A549 (cell line): Measurements from ENCODE around the gene GPR153. TPM values are rescaled to one million over a fixed set of nuclear protein-coding genes. Genes with fewer than 3 reads are reported as not detected.

ENCODE experiments used
- ATAC-seq, 2 experiments: fragments of 200-7000 bp in 1 of 2; fragments of >200 bp in 1 of 2; cut with Nextera tagmentation in 1 of 2; cut with Tn5 transposase in 1 of 2; 3 replicates each; pipeline versions ENCODE4 v1.8.0 to v1.9.1; 2018 to 2020; ENCODE audit warnings: mild to moderate bottlenecking in 1 of 2, moderate library complexity in 1 of 2
- CTCF ChIA-PET: fragments of 300-600 bp; sonication (Branson Sonifier 250); formaldehyde crosslinking; extraction: SDS; loops from one replicate; lab custom pipeline; 2021; ENCODE audit warnings: antibody characterized with exemption, inconsistent platforms; lab: Yijun Ruan, JAX
- POLR2A ChIA-PET: fragments of 350-600 bp; formaldehyde crosslinking; extraction: SDS; loops from one replicate; lab custom pipeline; 2021; ENCODE audit warnings: antibody characterized with exemption, inconsistent platforms; lab: Yijun Ruan, JAX
- DNase-seq, 2 experiments: peaks; one replicate each; pipeline versions ENCODE4 v3.0.0 to v3.0.0-alpha.2; 2011 to 2016; ENCODE audit warnings: low read depth in 1 of 2, low spot score in 1 of 2
- FAIRE-seq: peaks from 2 replicates; lab custom pipeline; 2011; peaks lifted over from hg19 to GRCh38; lab: Jason Lieb, UNC
- H3K27ac ChIP-seq, 2 experiments: fragments of >200 bp; sonication (Bioruptor Twin); formaldehyde crosslinking; 3 replicates each; pipeline ENCODE4 v1.5.1; 2016 to 2017
- H3K4me1 ChIP-seq: fragments of >200 bp; sonication (Bioruptor Twin); formaldehyde crosslinking; 3 replicates; pipeline ENCODE4 v1.6.1; 2016
- H3K4me2 ChIP-seq: fragments of >200 bp; sonication (Bioruptor Twin); formaldehyde crosslinking; 3 replicates; pipeline ENCODE4 v1.6.1; 2016
- H3K4me3 ChIP-seq: fragments of >200 bp; sonication (Bioruptor Twin); formaldehyde crosslinking; 3 replicates; pipeline ENCODE4 v1.5.1; 2016
- H3K9me3 ChIP-seq: fragments of >200 bp; sonication (Bioruptor Twin); formaldehyde crosslinking; 3 replicates; pipeline ENCODE4 v1.6.1; 2016
- CBX8 ChIP-seq: fragments of 200-600 bp; sonication (generic); IDR thresholded peaks from 2 replicates; pipeline ENCODE4 v1.6.1; 2016
- EHF ChIP-seq: fragments of 250-450 bp; sonication (Bioruptor Pico); IDR thresholded peaks from 2 replicates; pipeline ENCODE4 v1.5.0; 2020; ENCODE audit warnings: mild to moderate bottlenecking
- EHMT2 ChIP-seq: fragments of 200-600 bp; sonication (generic); IDR thresholded peaks from 2 replicates; pipeline ENCODE4 v1.6.1; 2016; ENCODE audit warnings: antibody characterized with exemption, low read depth, mild to moderate bottlenecking, moderate library complexity
- FOSB ChIP-seq: fragments of 250-450 bp; sonication (Bioruptor Pico); IDR thresholded peaks from 2 replicates; pipeline ENCODE4 v1.5.0; 2020; ENCODE audit warnings: mild to moderate bottlenecking, moderate library complexity
- GATA3 ChIP-seq: IDR thresholded peaks from 2 replicates; pipeline ENCODE4 v1.6.1; 2012; ENCODE audit warnings: borderline replicate concordance
- HOXB5 ChIP-seq: fragments of 250-450 bp; sonication (Bioruptor Pico); IDR thresholded peaks from 2 replicates; pipeline ENCODE4 v1.5.0; 2020; ENCODE audit warnings: mild to moderate bottlenecking, moderate library complexity
- JUN ChIP-seq, 2 experiments: fragments of >200 bp; sonication (Bioruptor Twin); formaldehyde crosslinking; IDR thresholded peaks; 2 replicates in 1 of 2; 3 replicates in 1 of 2; pipeline ENCODE4 v1.6.1; 2016 to 2017
- KDM1A ChIP-seq: fragments of 200-600 bp; sonication (generic); IDR thresholded peaks from 2 replicates; pipeline ENCODE4 v1.6.1; 2016; ENCODE audit warnings: low read depth, mild to moderate bottlenecking
- KDM5A ChIP-seq: fragments of 200-600 bp; sonication (generic); IDR thresholded peaks from 2 replicates; pipeline ENCODE4 v1.6.1; 2016; ENCODE audit warnings: antibody characterized with exemption, mild to moderate bottlenecking
- MAZ ChIP-seq: fragments of 150-350 bp; IDR thresholded peaks from 2 replicates; pipeline ENCODE4 v1.6.1; 2014; ENCODE audit warnings: antibody characterized with exemption, low read depth, low read length, borderline replicate concordance
- MYC ChIP-seq: IDR thresholded peaks from 2 replicates; pipeline ENCODE4 v1.6.1; 2012; ENCODE audit warnings: mild to moderate bottlenecking, inconsistent platforms, low read length, improper control_type of control experiment, borderline replicate concordance
- NFE2L2 ChIP-seq: fragments of 150-350 bp; conservative IDR thresholded peaks from 2 replicates; pipeline ENCODE4 v1.6.1; 2014; ENCODE audit warnings: low read length
- NPAS2 ChIP-seq: fragments of 250-450 bp; sonication (Bioruptor Pico); IDR thresholded peaks from 2 replicates; pipeline ENCODE4 v1.8.0; 2022; ENCODE audit warnings: mild to moderate bottlenecking, moderate library complexity, borderline replicate concordance
- PHF8 ChIP-seq: fragments of 200-600 bp; sonication (generic); IDR thresholded peaks from 2 replicates; pipeline ENCODE4 v1.6.1; 2016; ENCODE audit warnings: low read depth, mild to moderate bottlenecking, antibody characterized with exemption, moderate library complexity, borderline replicate concordance
- SMC3 ChIP-seq: fragments of >200 bp; sonication (Bioruptor Twin); formaldehyde crosslinking; IDR thresholded peaks from 3 replicates; pipeline ENCODE4 v1.6.1; 2018; ENCODE audit warnings: inconsistent platforms
- SREBF2 ChIP-seq: fragments of 450-650 bp; IDR thresholded peaks from 2 replicates; pipeline ENCODE4 v1.6.1; 2014; ENCODE audit warnings: mild to moderate bottlenecking, moderate library complexity
- TP53 ChIP-seq: fragments of 250-450 bp; sonication (Bioruptor Pico); IDR thresholded peaks from 2 replicates; pipeline ENCODE4 v1.5.0; 2021; ENCODE audit warnings: mild to moderate bottlenecking, moderate library complexity
- ZFP36 ChIP-seq: fragments of 450-650 bp; IDR thresholded peaks from 2 replicates; pipeline ENCODE4 v1.6.1; 2014; ENCODE audit warnings: borderline replicate concordance; ENCODE audit not compliant: partially characterized antibody
- ZNF302 ChIP-seq: fragments of 250-450 bp; sonication (Bioruptor Pico); IDR thresholded peaks from 2 replicates; pipeline ENCODE4 v1.9.0; 2021; ENCODE audit warnings: inconsistent platforms, mild to moderate bottlenecking, moderate library complexity
- WGBS: methylation state at CpG from one replicate; pipeline ENCODE4 v1.1.6; 2017; ENCODE audit errors: missing lambda C conversion rate; 5-methylcytosine and 5-hydroxymethylcytosine counted together
- polyA plus RNA-seq, 4 experiments: library from polyadenylated mRNA; depleted of rRNA in 3 of 4; stranded (reverse); fragments of >200 nt; fragmentation: RNase III in 1 of 4; extraction: RNeasy Plus Mini Kit Qiagen cat#74134 plus additional on column Dnase treatment in 1 of 4; gene quantifications; 2 replicates in 3 of 4; 3 replicates in 1 of 4; pipeline ENCODE4 v1.2.3, GENCODE V29; 2011 to 2017
- TF ChIP-seq, protein P1 (sequence below): fragments of >200 bp; sonication (Bioruptor Twin); formaldehyde crosslinking; IDR thresholded peaks from 2 replicates; pipeline ENCODE4 v1.6.1; 2016
- TF ChIP-seq, protein P2 (sequence below): fragments of 150-350 bp; IDR thresholded peaks from 2 replicates; pipeline ENCODE4 v1.6.1; 2014; ENCODE audit warnings: low read depth, mild to moderate bottlenecking, low read length
- TF ChIP-seq, protein P3 (sequence below): fragments of 450-650 bp; IDR thresholded peaks from 2 replicates; pipeline ENCODE4 v1.6.1; 2014; ENCODE audit warnings: antibody characterized with exemption
- TF ChIP-seq, protein P4 (sequence below): fragments of >200 bp; sonication (Bioruptor Twin); formaldehyde crosslinking; IDR thresholded peaks from 3 replicates; pipeline ENCODE4 v1.6.1; 2016
- TF ChIP-seq, protein P5 (sequence below): fragments of 250-450 bp; sonication (Bioruptor Pico); IDR thresholded peaks from 2 replicates; pipeline ENCODE4 v1.5.0; 2020; ENCODE audit warnings: low read depth, mild to moderate bottlenecking, moderate library complexity

GPR153 gene
- polyA plus RNA-seq, 2 of the 4 experiments (the other 2 are of a cell fraction) = 0.56 to 1.4 TPM

DNA sequence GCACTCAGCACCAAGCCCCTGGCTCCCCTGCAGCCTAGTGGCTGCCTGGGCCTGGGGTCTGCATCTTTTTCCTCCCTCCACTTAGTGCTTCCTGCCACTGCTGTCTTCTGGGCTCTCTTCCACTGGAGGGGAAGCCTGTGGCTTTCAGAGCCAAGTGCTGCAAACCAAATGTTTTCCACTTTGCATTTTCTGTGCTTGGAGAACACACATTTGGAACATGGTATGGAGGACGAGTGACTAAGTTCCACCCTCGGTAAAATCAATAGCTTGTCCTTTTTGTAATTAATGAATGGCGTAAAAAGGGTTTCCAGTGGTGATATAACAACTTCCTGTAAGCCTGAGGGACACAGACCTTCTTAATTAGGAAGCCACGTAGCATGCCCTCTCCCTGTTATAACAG is 10.1 kb upstream of the GPR153 start (continued):
- TF ChIP-seq ZNF302 (CRISPR knock-in tag) = no peak
- TF ChIP-seq, all 56 proteins: peak for 0

DNA sequence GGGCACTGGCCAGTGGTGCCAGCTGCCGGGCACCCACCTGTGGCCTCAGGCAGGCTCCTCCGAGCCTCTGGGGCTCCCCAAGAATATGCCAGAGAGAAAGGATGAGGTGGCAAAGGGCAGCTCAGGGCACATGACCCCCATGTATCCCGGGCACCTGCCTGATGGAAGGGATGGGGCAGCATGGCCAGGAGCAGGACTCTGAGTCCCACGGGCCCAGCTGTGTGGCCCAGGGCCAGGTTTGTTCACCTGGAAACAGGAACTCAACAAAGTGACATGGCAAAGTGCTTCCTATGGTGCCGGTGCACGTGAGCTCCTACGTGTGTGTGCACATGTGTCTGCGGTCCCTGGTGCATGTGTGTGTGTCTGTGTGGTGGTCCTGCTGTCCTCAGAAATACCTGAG is 9.5 kb upstream of the GPR153 start:
- H3K4me2 ChIP-seq = no peak overlapping the region
- TF ChIP-seq GATA3 (no peak), MYC (no peak), CBX8 (no peak), JUN (IDR thresholded peaks at IDR 0.05) (no peak), SREBF2 (no peak), PHF8 (no peak), TP53 (CRISPR knock-in tag) (no peak), HOXB5 (CRISPR knock-in tag) (no peak), ZNF302 (CRISPR knock-in tag) (no peak), KDM1A (no peak), NFE2L2 (no peak), NPAS2 (no peak), FOSB (CRISPR knock-in tag) (no peak), SMC3 (no peak), KDM5A (no peak)
- TF ChIP-seq, protein P1, sequence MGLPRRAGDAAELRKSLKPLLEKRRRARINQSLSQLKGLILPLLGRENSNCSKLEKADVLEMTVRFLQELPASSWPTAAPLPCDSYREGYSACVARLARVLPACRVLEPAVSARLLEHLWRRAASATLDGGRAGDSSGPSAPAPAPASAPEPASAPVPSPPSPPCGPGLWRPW = no peak
- TF ChIP-seq, protein P2, sequence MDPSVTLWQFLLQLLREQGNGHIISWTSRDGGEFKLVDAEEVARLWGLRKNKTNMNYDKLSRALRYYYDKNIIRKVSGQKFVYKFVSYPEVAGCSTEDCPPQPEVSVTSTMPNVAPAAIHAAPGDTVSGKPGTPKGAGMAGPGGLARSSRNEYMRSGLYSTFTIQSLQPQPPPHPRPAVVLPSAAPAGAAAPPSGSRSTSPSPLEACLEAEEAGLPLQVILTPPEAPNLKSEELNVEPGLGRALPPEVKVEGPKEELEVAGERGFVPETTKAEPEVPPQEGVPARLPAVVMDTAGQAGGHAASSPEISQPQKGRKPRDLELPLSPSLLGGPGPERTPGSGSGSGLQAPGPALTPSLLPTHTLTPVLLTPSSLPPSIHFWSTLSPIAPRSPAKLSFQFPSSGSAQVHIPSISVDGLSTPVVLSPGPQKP = no peak
- TF ChIP-seq, protein P3, sequence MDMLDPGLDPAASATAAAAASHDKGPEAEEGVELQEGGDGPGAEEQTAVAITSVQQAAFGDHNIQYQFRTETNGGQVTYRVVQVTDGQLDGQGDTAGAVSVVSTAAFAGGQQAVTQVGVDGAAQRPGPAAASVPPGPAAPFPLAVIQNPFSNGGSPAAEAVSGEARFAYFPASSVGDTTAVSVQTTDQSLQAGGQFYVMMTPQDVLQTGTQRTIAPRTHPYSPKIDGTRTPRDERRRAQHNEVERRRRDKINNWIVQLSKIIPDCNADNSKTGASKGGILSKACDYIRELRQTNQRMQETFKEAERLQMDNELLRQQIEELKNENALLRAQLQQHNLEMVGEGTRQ = no peak
- TF ChIP-seq, protein P4, sequence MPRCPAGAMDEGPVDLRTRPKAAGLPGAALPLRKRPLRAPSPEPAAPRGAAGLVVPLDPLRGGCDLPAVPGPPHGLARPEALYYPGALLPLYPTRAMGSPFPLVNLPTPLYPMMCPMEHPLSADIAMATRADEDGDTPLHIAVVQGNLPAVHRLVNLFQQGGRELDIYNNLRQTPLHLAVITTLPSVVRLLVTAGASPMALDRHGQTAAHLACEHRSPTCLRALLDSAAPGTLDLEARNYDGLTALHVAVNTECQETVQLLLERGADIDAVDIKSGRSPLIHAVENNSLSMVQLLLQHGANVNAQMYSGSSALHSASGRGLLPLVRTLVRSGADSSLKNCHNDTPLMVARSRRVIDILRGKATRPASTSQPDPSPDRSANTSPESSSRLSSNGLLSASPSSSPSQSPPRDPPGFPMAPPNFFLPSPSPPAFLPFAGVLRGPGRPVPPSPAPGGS = no peak
- TF ChIP-seq, protein P5, sequence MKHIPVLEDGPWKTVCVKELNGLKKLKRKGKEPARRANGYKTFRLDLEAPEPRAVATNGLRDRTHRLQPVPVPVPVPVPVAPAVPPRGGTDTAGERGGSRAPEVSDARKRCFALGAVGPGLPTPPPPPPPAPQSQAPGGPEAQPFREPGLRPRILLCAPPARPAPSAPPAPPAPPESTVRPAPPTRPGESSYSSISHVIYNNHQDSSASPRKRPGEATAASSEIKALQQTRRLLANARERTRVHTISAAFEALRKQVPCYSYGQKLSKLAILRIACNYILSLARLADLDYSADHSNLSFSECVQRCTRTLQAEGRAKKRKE = no peak
- ChIA-PET CTCF (interaction anchor here (1.4 to 1.5 kb wide), 2 partner anchors 23 to 25 kb away, joined by 4 to 6 read pairs; no protein-coding TSS in a partner anchor), POLR2A (no interaction called here)
- H3K9me3 ChIP-seq = no peaks in the 10 kb centered on the region
- WGBS = 63% methylated on average over 2 of the region's 8 CpGs
- no peak overlapping the region for H3K4me3 ChIP-seq
- no peak overlapping the region for H3K27ac ChIP-seq
- DNase-seq = no peak
- peaks cover 6% of the 10 kb centered on the region; the same call in 1 of the 3 replicates for H3K4me1 ChIP-seq
- FAIRE-seq = no peak
- no peak for ATAC-seq

DNA sequence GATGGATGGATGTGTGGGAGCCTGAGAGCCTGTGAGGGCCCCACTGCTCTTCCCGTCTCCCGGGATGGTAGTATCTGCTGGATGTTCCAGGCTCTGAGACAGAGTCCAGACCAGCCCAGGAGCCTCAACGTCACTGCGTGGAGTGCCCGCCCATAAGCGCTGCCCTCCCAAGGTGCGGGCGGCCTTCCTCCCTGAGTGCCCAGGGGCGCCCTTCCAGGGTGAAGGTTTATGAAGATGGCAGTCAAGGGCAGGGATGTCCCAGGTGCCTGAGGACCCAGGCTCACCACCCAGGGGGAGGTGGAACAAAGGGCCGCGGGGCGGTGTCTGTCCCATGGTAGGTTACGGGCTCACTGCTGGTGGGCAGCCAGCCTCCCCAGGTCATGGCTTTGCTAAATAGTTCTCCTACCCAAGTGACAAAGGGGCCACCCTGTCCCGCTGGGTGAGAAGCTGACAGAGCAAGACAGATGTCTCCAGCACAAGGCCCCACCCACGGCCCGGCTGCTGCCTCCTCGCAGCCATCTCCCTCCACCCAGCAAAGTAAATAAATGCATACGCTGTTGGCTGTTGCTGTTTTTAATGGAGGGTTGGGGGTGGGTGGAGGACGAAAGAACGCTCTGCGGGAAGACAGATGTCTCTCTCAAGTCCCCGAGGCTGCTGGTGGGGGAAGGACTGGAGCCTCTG is 9.0 kb upstream of the GPR153 start:
- H3K27ac ChIP-seq = no peak overlapping the region
- POLR2A ChIA-PET = no interaction called here
- TF ChIP-seq SREBF2 (no peak), EHMT2 (no peak), EHF (CRISPR knock-in tag) (no peak), ZFP36 (no peak), MAZ (no peak)
- H3K4me1 ChIP-seq = peaks cover 6% of the 10 kb centered on the region; the same call in 1 of the 3 replicates
- DNase-seq = no peak
- FAIRE-seq = no peak
- H3K9me3 ChIP-seq = no peaks in the 10 kb centered on the region
- no peak overlapping the region for H3K4me3 ChIP-seq
- no peak overlapping the region for H3K4me2 ChIP-seq
- no peak for ATAC-seq
- 62% methylated on average over 15 of the region's 22 CpGs for WGBS
- CTCF ChIA-PET = interaction anchor here (1.4 to 1.5 kb wide), 2 partner anchors 23 to 25 kb away, joined by 4 to 6 read pairs; no protein-coding TSS in a partner anchor
